VCaP (cell line): Measurements from ENCODE around the gene PALM.
"Not testable (repeated sequence)": the region's sequence is repeated elsewhere in the genome, so short reads cannot be mapped to it uniquely, and the experiment has no call there.

Source experiments
- H3K27ac ChIP-seq: fragments of 450-650 bp; 2 replicates; pipeline ENCODE4 v1.5.1; 2017
- CTCF ChIP-seq: fragments of 450-650 bp; conservative IDR thresholded peaks from 2 replicates; pipeline ENCODE4 v1.5.1; 2017; ENCODE audit warnings: mild to moderate bottlenecking, moderate library complexity

The PALM gene

GRCh38 chr19:736125-736524 lies 27.4 kb downstream of the PALM start:
- no peak for TF ChIP-seq CTCF

GRCh38 chr19:737591-738093 lies 28.9 kb downstream of the PALM start:
- no peak overlapping the region for H3K27ac ChIP-seq
- peak; percentile 73 for TF ChIP-seq CTCF

More at GRCh38 chr19:736125-736524, 27.4 kb downstream of the PALM start:
- H3K27ac ChIP-seq: no peak overlapping the region

- no peak for TF ChIP-seq CTCF
- H3K27ac ChIP-seq: no peak overlapping the region
Measured at GRCh38 chr19:738509-739128, 29.9 kb downstream of the PALM start.

- no peak overlapping the region for H3K27ac ChIP-seq
- no peak for TF ChIP-seq CTCF
Measured at GRCh38 chr19:739998-740715, 31.4 kb downstream of the PALM start.

- H3K27ac ChIP-seq: not testable (repeated sequence)
Measured at GRCh38 chr19:740816-741505, 32.2 kb downstream of the PALM start.

GRCh38 chr19:741506-742131 lies 32.9 kb downstream of the PALM start:
- no peak overlapping the region for H3K27ac ChIP-seq
- no peak; the same call in 1 of the 2 replicates for TF ChIP-seq CTCF

- H3K27ac ChIP-seq: no peak overlapping the region
- no peak for TF ChIP-seq CTCF
Measured at GRCh38 chr19:742540-743075, 33.9 kb downstream of the PALM start.
